A549 treated with RU486 at 1 μM for 4 hours (cell line): ENCODE measurements around the gene EVX1. TPM values are rescaled to one million over a fixed set of nuclear protein-coding genes. Genes with fewer than 3 reads are reported as not detected.

Experiments
- total RNA-seq: library from RNA; stranded (reverse); fragments of 200-300 nt; extraction: Qiagen RNA extraction; gene quantifications from 5 replicates; pipeline ENCODE4 v1.2.3, GENCODE V29; 2022; ENCODE audit warnings: low read depth

EVX1 gene
- 0.07 to 0.32 TPM (median 0.23 TPM) in 3 of 5 replicates, not detected in the others for total RNA-seq

DNA sequence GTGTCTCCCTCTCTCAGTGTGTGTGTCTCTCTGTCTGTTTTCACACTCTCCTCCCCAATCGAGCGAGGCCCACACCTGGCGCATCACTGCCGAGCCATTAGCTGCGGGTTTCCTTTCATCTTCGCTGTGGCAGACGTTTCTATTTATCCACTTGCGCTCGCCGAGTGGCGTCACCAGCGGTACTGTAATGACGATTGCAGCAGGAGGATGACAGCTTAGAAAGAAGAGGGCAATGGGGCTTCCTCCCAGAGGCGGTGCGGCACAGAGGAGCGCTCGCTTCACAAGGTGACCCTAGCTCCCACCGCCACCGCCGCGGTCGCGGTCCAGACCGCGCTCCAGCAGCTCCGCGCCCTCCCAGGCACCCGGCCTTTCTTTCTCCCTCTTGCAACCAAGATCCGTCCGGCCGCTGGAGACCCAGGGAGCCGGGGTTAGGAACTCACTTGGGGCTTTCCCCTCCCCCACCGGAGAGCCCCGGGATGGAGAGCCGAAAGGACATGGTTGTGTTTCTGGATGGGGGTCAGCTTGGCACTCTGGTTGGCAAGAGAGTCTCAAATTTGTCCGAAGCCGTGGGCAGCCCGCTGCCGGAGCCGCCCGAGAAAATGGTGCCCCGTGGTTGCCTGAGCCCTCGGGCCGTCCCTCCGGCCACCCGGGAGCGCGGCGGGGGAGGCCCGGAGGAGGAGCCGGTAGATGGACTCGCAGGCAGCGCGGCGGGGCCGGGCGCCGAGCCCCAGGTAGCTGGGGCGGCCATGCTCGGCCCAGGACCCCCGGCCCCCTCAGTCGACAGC is at the start of gene EVX1:
Gene EVX1 (plus strand): TSS at position 248 of the 785 bp plus-strand sequence. CDS start 229 bp downstream, at position 477.

DNA sequence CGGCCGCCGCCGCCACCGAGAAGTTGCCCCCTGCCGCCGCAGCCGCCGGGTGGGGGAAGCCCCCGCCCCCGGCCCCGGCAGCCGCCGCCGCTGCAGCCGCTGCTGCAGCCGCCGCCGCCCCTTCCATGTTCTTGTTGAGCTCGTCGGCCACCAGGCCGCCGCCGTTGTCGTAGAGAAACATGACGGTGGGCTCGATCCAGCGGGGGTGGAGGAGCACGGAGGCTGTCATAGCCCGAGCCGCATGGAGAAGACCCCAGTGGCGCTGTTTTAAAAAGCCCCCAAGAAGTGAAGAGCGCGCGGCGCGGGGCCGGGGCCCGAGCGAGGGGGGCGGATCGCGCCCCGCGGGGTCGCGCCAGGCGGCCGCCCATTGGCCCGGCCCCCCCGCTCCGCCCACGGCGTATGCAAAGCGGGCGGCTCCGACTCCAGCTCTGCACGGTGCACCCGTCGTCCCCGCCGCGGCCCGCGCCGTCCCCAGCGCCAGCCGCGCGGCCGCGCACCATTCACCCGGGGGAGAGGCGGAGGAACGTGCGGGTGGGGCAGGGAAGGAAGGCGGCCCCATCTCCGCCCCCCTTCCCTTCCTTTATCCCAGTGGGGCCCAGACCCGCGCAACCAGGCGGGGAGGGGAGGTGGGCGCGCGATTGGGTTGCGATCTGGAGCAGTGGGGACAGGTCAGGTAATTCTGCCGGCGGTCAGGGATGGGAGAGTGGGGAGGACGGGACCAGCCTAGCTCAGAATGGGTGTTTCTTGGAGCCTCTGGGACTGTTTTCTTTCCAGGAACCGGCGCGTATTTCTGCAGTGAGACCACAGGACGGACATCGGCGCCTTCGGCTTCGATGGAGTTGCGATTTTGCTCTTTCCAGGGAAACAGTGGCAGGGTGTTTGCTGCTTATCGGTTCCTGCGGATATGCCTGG is 42.5 kb upstream of the EVX1 start, which contains the start of gene HOXA13:
Gene HOXA13 (minus strand): TSS at position 243 of the 912 bp plus-strand sequence. CDS start 14 bp downstream, at position 229.

Other genes starting within 250 kb of the EVX1 start
- 2.2 to 4.1 TPM (median 3.5 TPM) in 5 replicates for gene HOXA1, start 146.8 kb upstream of the EVX1 start, total RNA-seq
- 0.77 to 1.4 TPM (median 0.98 TPM) in 5 replicates for gene HOXA2, start 140.1 kb upstream of the EVX1 start, total RNA-seq
- gene HOXA4, start 112.0 kb upstream of the EVX1 start, total RNA-seq, result 2.0 to 2.9 TPM (median 2.4 TPM) in 5 replicates
- 2.8 to 7.5 TPM (median 6.6 TPM) in 5 replicates for gene HOXA5, start 99.1 kb upstream of the EVX1 start, total RNA-seq
- gene HOXA6, start 95.0 kb upstream of the EVX1 start, total RNA-seq, result 0.98 to 2.1 TPM (median 1.5 TPM) in 5 replicates
- 6.0 to 11.2 TPM (median 9.0 TPM) in 5 replicates for gene HOXA3, start 90.2 kb upstream of the EVX1 start, total RNA-seq
- gene HOXA7, start 86.1 kb upstream of the EVX1 start, total RNA-seq, result 4.0 to 5.2 TPM (median 5.0 TPM) in 5 replicates
- 0.49 to 0.76 TPM (median 0.58 TPM) in 5 replicates for gene HOXA9, start 77.3 kb upstream of the EVX1 start, total RNA-seq
- gene HOXA10, start 68.5 kb upstream of the EVX1 start, total RNA-seq, result 6.4 to 8.3 TPM (median 7.5 TPM) in 5 replicates
- 0.67 to 0.92 TPM (median 0.89 TPM) in 5 replicates for gene HOXA11, start 57.6 kb upstream of the EVX1 start, total RNA-seq
- gene HOXA13, start 42.7 kb upstream of the EVX1 start, total RNA-seq, result 0.97 to 2.2 TPM (median 2.0 TPM) in 5 replicates